NCI-H2227 treated with DMSO at 0.1 percent for 48 hours (cell line): ENCODE data around the gene MAPRE2.
"Not testable (repeated sequence)": the region's sequence is repeated elsewhere in the genome, so short reads cannot be mapped to it uniquely, and the experiment has no call there.

Source experiments
- DNase-seq: peaks from one replicate; lab custom pipeline; 2025; lab: John Stamatoyannopoulos, UW

The MAPRE2 gene

GRCh38 chr18:35153609-35154272 lies 112.5 kb downstream of the MAPRE2 start:
- no peak for DNase-seq

GRCh38 chr18:35155398-35156117 lies 114.3 kb downstream of the MAPRE2 start:
- peak; percentile 6 for DNase-seq

GRCh38 chr18:35157181-35157580 lies 116.0 kb downstream of the MAPRE2 start:
- no peak for DNase-seq

- no peak for DNase-seq
Measured at GRCh38 chr18:35158728-35159450, 117.7 kb downstream of the MAPRE2 start.

- no peak for DNase-seq
Measured at GRCh38 chr18:35159782-35160181, 118.6 kb downstream of the MAPRE2 start.

- DNase-seq = no peak
Measured at GRCh38 chr18:35161485-35161884, 120.3 kb downstream of the MAPRE2 start.

- no peak for DNase-seq
Measured at GRCh38 chr18:35161934-35162333, 120.7 kb downstream of the MAPRE2 start.

GRCh38 chr18:35163014-35163539 lies 121.9 kb downstream of the MAPRE2 start:
- DNase-seq = no peak

- DNase-seq = no peak
Measured at GRCh38 chr18:35163721-35164120, 122.5 kb downstream of the MAPRE2 start.

- no peak for DNase-seq
Measured at GRCh38 chr18:35164133-35164532, 122.9 kb downstream of the MAPRE2 start.

GRCh38 chr18:35167332-35167731 lies 126.1 kb downstream of the MAPRE2 start:
- DNase-seq = no peak

GRCh38 chr18:35167857-35168256 lies 126.6 kb downstream of the MAPRE2 start:
- no peak for DNase-seq

GRCh38 chr18:35170323-35170722 lies 129.1 kb downstream of the MAPRE2 start:
- DNase-seq = not testable (repeated sequence)

- no peak for DNase-seq
Measured at GRCh38 chr18:35171315-35171987, 130.2 kb downstream of the MAPRE2 start.

GRCh38 chr18:35172009-35172408 lies 130.8 kb downstream of the MAPRE2 start:
- DNase-seq = peak; percentile 42

- DNase-seq = no peak
Measured at GRCh38 chr18:35172451-35173035, 131.3 kb downstream of the MAPRE2 start.

GRCh38 chr18:35174093-35174731 lies 133.0 kb downstream of the MAPRE2 start:
- DNase-seq = peak; percentile 75

- no peak for DNase-seq
Measured at GRCh38 chr18:35174745-35175144, 133.5 kb downstream of the MAPRE2 start.

GRCh38 chr18:35176925-35177324 lies 135.7 kb downstream of the MAPRE2 start:
- no peak for DNase-seq

- DNase-seq = no peak
Measured at GRCh38 chr18:35178260-35178659, 137.0 kb downstream of the MAPRE2 start.

GRCh38 chr18:35179906-35180305 lies 138.7 kb downstream of the MAPRE2 start:
- DNase-seq = no peak
